Measurements from ENCODE around the gene AIFM2.

DNA sequence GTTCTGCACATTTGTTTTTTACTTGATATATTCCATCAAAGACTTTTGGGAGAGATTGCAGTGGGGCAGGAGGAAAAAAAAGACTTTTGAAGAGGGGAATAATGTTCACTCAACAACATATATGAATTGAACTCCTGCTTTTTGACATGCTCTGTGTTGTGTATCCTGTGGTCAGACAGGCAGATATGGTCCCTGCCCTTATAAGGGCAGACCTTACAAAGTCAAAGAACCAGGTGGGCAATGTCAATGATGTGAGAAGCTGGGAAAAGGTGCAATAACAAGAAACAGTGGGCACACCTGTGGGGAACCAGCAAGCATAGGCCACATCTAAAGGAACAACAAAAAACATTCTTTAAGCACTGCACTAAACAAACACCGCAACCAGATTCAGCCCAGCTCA, 8.2 kb downstream of the AIFM2 start:
- no peak for TF ChIP-seq CTCF (IDR thresholded peaks at IDR 0.05)
- no peak for TF ChIP-seq POLR2A (IDR thresholded peaks at IDR 0.05)

Measured in thyroid gland (tissue), 4 donors.